ENCODE results near the gene FAM9C.

DNA sequence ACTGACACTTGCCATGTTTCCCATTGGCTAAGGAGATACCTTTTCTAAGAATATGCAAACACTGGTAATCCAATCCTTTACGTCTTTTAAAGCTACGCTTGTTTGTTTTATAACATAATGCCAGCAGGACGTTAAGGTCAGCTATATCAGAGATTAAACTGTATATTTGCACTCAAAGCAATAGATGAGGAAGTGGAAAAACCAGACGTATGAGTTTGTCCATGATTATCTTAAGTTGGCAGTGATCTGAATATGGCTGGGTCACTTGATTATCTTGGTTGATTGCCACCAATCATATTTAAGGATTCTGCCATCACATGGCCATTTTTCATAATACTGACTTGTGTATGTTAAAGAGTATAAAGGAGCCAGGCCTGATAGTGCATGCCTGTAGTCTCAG, 50.1 kb downstream of the FAM9C start:
- TF ChIP-seq, protein P1, sequence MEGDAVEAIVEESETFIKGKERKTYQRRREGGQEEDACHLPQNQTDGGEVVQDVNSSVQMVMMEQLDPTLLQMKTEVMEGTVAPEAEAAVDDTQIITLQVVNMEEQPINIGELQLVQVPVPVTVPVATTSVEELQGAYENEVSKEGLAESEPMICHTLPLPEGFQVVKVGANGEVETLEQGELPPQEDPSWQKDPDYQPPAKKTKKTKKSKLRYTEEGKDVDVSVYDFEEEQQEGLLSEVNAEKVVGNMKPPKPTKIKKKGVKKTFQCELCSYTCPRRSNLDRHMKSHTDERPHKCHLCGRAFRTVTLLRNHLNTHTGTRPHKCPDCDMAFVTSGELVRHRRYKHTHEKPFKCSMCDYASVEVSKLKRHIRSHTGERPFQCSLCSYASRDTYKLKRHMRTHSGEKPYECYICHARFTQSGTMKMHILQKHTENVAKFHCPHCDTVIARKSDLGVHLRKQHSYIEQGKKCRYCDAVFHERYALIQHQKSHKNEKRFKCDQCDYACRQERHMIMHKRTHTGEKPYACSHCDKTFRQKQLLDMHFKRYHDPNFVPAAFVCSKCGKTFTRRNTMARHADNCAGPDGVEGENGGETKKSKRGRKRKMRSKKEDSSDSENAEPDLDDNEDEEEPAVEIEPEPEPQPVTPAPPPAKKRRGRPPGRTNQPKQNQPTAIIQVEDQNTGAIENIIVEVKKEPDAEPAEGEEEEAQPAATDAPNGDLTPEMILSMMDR (IDR thresholded peaks at IDR 0.05) = no peak
- TF ChIP-seq POLR2A (IDR thresholded peaks at IDR 0.05) = no peak

Data from heart left ventricle (tissue), 13 donors.